VCaP (cell line): ENCODE data around the gene ORC4.

ENCODE experiments used
- H3K27ac ChIP-seq: fragments of 450-650 bp; 2 replicates; pipeline ENCODE4 v1.5.1; 2017
- CTCF ChIP-seq: fragments of 450-650 bp; conservative IDR thresholded peaks from 2 replicates; pipeline ENCODE4 v1.5.1; 2017; ENCODE audit warnings: mild to moderate bottlenecking, moderate library complexity

The ORC4 gene

GRCh38 chr2:147933931-147934330 is 86.6 kb downstream of the ORC4 start:
- TF ChIP-seq CTCF: no peak

DNA sequence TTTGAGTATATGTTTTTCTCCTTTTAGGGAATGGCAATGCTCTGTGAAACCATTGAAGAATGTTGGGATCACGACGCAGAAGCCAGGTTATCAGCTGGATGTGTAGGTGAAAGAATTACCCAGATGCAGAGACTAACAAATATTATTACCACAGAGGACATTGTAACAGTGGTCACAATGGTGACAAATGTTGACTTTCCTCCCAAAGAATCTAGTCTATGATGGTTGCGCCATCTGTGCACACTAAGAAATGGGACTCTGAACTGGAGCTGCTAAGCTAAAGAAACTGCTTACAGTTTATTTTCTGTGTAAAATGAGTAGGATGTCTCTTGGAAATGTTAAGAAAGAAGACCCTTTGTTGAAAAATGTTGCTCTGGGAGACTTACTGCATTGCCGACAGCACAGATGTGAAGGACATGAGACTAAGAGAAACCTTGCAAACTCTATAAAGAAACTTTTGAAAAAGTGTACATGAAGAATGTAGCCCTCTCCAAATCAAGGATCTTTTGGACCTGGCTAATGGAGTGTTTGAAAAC is 93.4 kb downstream of the ORC4 start:
- no peak for TF ChIP-seq CTCF
- H3K27ac ChIP-seq: no peak overlapping the region

More at GRCh38 chr2:147933931-147934330, 86.6 kb downstream of the ORC4 start:
- H3K27ac ChIP-seq: no peak overlapping the region

GRCh38 chr2:147925886-147926285 is 94.7 kb downstream of the ORC4 start:
- no peak overlapping the region for H3K27ac ChIP-seq
- no peak for TF ChIP-seq CTCF

GRCh38 chr2:147924647-147925046 is 95.9 kb downstream of the ORC4 start:
- H3K27ac ChIP-seq: no peak overlapping the region

DNA sequence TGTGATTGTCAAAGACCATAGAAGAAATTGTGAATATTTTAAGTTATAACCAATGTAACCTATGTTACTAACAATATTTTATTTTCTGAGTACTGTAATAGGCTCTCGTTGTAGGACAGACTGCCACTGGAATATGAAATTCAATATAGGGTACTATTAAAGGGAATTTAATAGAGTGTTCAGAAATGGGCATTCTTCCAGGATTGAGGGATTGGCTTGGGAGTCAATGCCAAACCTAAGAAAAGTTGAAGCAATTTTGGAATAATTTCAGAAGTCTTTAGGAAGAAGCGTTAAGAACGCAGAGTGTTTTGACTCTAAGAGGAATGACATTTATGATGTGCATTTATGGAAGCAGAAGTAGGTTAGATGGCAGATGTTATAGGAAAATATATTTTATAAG is 96.7 kb downstream of the ORC4 start:
- no peak overlapping the region for H3K27ac ChIP-seq
- TF ChIP-seq CTCF: no peak

More at GRCh38 chr2:147924647-147925046, 95.9 kb downstream of the ORC4 start:
- TF ChIP-seq CTCF: no peak

GRCh38 chr2:147917161-147917560 is 103.4 kb downstream of the ORC4 start:
- no peak overlapping the region for H3K27ac ChIP-seq
- no peak for TF ChIP-seq CTCF

GRCh38 chr2:147916723-147917122 is 103.8 kb downstream of the ORC4 start:
- no peak overlapping the region for H3K27ac ChIP-seq
- TF ChIP-seq CTCF: no peak
